Astrocyte (in vitro differentiated cells and primary cell): Measurements from ENCODE around the gene KLF11. TPM values are rescaled to one million over a fixed set of nuclear protein-coding genes. Genes with fewer than 3 reads are reported as not detected.
A peak's percentile ranks its signal among the peaks of the same experiment; 100 is the strongest.

ENCODE experiments used
- DNase-seq: peaks from one replicate; pipeline ENCODE4 v3.0.0-alpha.2; 2010; ENCODE audit warnings: low read depth
- FAIRE-seq: peaks from 2 replicates; lab custom pipeline; 2011; peaks lifted over from hg19 to GRCh38; lab: Jason Lieb, UNC
- H2AFZ ChIP-seq: 2 replicates; pipeline ENCODE4 v1.6.0; 2012; ENCODE audit warnings: low read depth, low read length, inconsistent platforms
- H3K27ac ChIP-seq: 2 replicates; pipeline ENCODE4 v1.5.1; 2011; ENCODE audit warnings: low read depth, low read length, inconsistent platforms
- H3K27me3 ChIP-seq: 2 replicates; pipeline ENCODE4 v1.6.0; 2011; ENCODE audit warnings: low read length, inconsistent platforms; ENCODE audit not compliant: insufficient read depth
- H3K36me3 ChIP-seq: 2 replicates; pipeline ENCODE4 v1.5.1; 2011; ENCODE audit warnings: low read length, inconsistent platforms; ENCODE audit not compliant: insufficient read depth
- H3K4me1 ChIP-seq: 2 replicates; pipeline ENCODE4 v1.5.1; 2011; ENCODE audit warnings: low read length, inconsistent platforms; ENCODE audit not compliant: insufficient read depth
- H3K4me2 ChIP-seq: 2 replicates; pipeline ENCODE4 v1.6.0; 2012; ENCODE audit warnings: low read length, inconsistent platforms
- H3K4me3 ChIP-seq: 2 replicates; pipeline ENCODE4 v1.5.1; 2011; ENCODE audit warnings: low read depth, mild to moderate bottlenecking, low read length, inconsistent platforms; ENCODE audit not compliant: insufficient read depth
- H3K79me2 ChIP-seq: 2 replicates; pipeline ENCODE4 v1.6.0; 2012; ENCODE audit warnings: mild to moderate bottlenecking, low read length, inconsistent platforms; ENCODE audit not compliant: insufficient read depth
- H3K9ac ChIP-seq: 2 replicates; pipeline ENCODE4 v1.6.0; 2012; ENCODE audit warnings: mild to moderate bottlenecking, low read length, inconsistent platforms
- H3K9me3 ChIP-seq: 2 replicates; pipeline ENCODE4 v1.5.1; 2012; ENCODE audit warnings: low read depth, mild to moderate bottlenecking, low read length, inconsistent platforms; ENCODE audit not compliant: insufficient read depth
- H4K20me1 ChIP-seq: 2 replicates; pipeline ENCODE4 v1.6.0; 2012; ENCODE audit warnings: low read length, inconsistent platforms; ENCODE audit not compliant: insufficient read depth
- H3K27ac Mint-ChIP-seq: one replicate; pipeline ENCODE4 v1.8.0; 2021; ENCODE audit warnings: mild to moderate bottlenecking, mixed read lengths; ENCODE audit not compliant: unreplicated experiment
- H3K27me3 Mint-ChIP-seq: one replicate; pipeline ENCODE4 v1.8.0; 2021; ENCODE audit warnings: low read depth, mixed read lengths; ENCODE audit not compliant: unreplicated experiment
- H3K36me3 Mint-ChIP-seq: one replicate; pipeline ENCODE4 v1.8.0; 2021; ENCODE audit warnings: low read depth, mixed read lengths; ENCODE audit not compliant: unreplicated experiment
- H3K4me1 Mint-ChIP-seq: one replicate; pipeline ENCODE4 v1.8.0; 2021; ENCODE audit warnings: low read depth, mixed read lengths; ENCODE audit not compliant: unreplicated experiment
- H3K4me3 Mint-ChIP-seq: one replicate; pipeline ENCODE4 v1.8.0; 2021; ENCODE audit warnings: mild to moderate bottlenecking, moderate library complexity, mixed read lengths; ENCODE audit not compliant: unreplicated experiment
- H3K9me3 Mint-ChIP-seq: one replicate; pipeline ENCODE4 v1.8.0; 2021; ENCODE audit warnings: mild to moderate bottlenecking, mixed read lengths; ENCODE audit not compliant: unreplicated experiment
- EZH2 ChIP-seq: IDR thresholded peaks from 2 replicates; pipeline ENCODE4 v1.6.1; 2012; ENCODE audit warnings: mild to moderate bottlenecking, low read length, inconsistent platforms; ENCODE audit not compliant: insufficient read depth
- total RNA-seq: library from RNA; stranded (reverse); gene quantifications from 2 replicates; pipeline ENCODE4 v1.2.1, GENCODE V29; 2021
- TF ChIP-seq, protein P1 (sequence below): IDR thresholded peaks from 2 replicates; pipeline ENCODE4 v1.5.1; 2011; ENCODE audit warnings: low read depth, mild to moderate bottlenecking, inconsistent platforms, low read length, moderate library complexity; ENCODE audit not compliant: insufficient read depth

The KLF11 gene
- total RNA-seq, 1 donor from 2014 or later = 9.8 TPM

DNA sequence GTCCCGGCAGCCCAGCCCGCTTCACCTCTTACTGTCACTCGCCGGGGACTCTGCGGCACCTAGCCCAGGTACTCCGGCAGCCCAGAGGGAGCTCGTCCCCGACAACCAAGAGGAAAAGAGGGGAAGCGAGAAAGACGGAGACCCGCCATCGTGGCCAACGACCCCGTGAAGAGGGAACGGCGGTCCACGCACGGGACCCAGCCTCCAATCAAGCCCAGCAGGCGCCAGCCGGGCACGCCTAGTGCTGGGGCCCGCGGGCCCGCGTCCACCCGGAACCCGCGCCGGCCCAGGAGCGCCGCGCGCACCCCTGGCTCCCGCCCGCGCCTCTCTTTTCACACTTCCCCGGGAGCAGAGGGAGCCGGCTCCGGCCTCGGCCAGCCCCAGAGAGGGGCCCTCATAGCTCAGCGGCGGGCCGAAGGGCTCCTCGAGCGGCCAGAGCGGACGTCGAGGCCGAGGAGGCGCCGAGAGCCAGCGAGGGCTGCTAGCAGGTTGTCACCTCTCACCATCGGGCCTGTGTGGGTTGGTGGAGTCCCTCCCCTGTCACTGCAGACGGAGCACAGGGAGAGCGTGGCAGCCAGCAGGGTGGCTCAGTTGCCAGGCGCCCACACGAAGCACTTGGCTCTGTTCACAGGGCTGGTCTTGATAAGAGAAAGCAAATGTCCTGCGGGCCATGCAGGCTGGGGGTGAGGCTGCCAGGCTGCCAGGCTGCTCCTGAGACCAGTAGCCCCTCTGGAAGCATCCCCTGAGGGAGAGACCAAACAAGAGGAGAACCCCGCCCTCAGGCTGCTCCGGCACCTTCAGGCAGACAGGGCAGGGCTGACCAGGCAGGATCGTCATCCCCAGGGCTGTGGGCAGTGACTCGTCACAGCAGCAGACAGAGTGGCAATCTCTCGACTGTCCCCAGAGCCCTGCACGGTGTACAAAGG lies 36.9 kb upstream of the KLF11 start:
- H3K9me3 Mint-ChIP-seq = no peaks in the 10 kb centered on the region
- no peaks in the 10 kb centered on the region for H3K27me3 Mint-ChIP-seq
- no peak overlapping the region for H3K27ac Mint-ChIP-seq
- Histone ChIP-seq H2AFZ (peak overlapping the region; percentile 47), H3K9ac (no peak overlapping the region), H3K36me3 (no peaks in the 10 kb centered on the region), H3K9me3 (no peaks in the 10 kb centered on the region), H3K4me1 (peaks cover 2% of the 10 kb centered on the region), H3K4me3 (no peak overlapping the region), H3K79me2 (no peaks in the 10 kb centered on the region), H4K20me1 (no peaks in the 10 kb centered on the region), H3K27ac (no peak overlapping the region), H3K4me2 (peak overlapping the region; percentile 57), H3K27me3 (no peaks in the 10 kb centered on the region)
- TF ChIP-seq EZH2 = no peak
- TF ChIP-seq, protein P1, sequence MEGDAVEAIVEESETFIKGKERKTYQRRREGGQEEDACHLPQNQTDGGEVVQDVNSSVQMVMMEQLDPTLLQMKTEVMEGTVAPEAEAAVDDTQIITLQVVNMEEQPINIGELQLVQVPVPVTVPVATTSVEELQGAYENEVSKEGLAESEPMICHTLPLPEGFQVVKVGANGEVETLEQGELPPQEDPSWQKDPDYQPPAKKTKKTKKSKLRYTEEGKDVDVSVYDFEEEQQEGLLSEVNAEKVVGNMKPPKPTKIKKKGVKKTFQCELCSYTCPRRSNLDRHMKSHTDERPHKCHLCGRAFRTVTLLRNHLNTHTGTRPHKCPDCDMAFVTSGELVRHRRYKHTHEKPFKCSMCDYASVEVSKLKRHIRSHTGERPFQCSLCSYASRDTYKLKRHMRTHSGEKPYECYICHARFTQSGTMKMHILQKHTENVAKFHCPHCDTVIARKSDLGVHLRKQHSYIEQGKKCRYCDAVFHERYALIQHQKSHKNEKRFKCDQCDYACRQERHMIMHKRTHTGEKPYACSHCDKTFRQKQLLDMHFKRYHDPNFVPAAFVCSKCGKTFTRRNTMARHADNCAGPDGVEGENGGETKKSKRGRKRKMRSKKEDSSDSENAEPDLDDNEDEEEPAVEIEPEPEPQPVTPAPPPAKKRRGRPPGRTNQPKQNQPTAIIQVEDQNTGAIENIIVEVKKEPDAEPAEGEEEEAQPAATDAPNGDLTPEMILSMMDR = no peak
- peaks cover 2% of the 10 kb centered on the region for H3K36me3 Mint-ChIP-seq
- peaks cover 15% of the 10 kb centered on the region for H3K4me1 Mint-ChIP-seq
- DNase-seq (no peak), FAIRE-seq (no peak)
- no peak overlapping the region for H3K4me3 Mint-ChIP-seq

DNA sequence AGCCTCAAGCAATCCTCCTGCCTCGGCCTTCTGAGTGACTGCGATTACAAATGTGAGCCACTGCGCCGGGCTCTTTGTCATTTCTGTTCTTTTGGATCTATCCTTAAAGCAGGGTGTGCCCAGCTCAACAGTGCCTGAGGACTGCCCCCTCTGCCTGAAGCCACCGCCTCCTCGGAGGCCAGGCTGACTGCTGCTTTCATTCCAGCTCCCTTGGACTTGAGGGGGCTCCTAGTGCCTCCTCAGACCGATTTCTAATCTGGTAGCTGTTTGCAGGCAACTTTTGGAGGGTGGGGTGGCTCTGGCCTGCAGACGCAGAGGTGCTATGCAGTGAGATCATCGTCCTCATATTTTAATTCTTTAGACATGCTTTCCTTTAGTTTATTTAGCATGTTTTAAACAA lies 35.9 kb upstream of the KLF11 start:
- H4K20me1 ChIP-seq = no peaks in the 10 kb centered on the region
- DNase-seq = no peak
- FAIRE-seq = no peak
- no peaks in the 10 kb centered on the region for H3K27me3 ChIP-seq
- H3K79me2 ChIP-seq = no peaks in the 10 kb centered on the region
- H3K4me1 Mint-ChIP-seq = peaks cover 15% of the 10 kb centered on the region
- no peaks in the 10 kb centered on the region for H3K36me3 ChIP-seq
- no peak overlapping the region for H3K4me3 ChIP-seq
- H3K9me3 Mint-ChIP-seq = no peaks in the 10 kb centered on the region
- no peak overlapping the region for H2AFZ ChIP-seq
- H3K9me3 ChIP-seq = no peaks in the 10 kb centered on the region
- peak overlapping the region; percentile 6 for H3K4me3 Mint-ChIP-seq
- H3K9ac ChIP-seq = no peak overlapping the region
- H3K4me1 ChIP-seq = peaks cover 2% of the 10 kb centered on the region
- H3K27ac Mint-ChIP-seq = peak overlapping the region; percentile 64
- no peak overlapping the region for H3K27ac ChIP-seq
- no peaks in the 10 kb centered on the region for H3K27me3 Mint-ChIP-seq
- no peak overlapping the region for H3K4me2 ChIP-seq
- TF ChIP-seq EZH2 = no peak
- TF ChIP-seq, protein P1 = no peak
- peaks cover 2% of the 10 kb centered on the region for H3K36me3 Mint-ChIP-seq
